GM21825 (cell line): ENCODE data around the gene MYL5.
A peak's percentile ranks its signal among the peaks of the same experiment; 100 is the strongest.
"Not testable (repeated sequence)": the region's sequence is repeated elsewhere in the genome, so short reads cannot be mapped to it uniquely, and the experiment has no call there.

Experiments
- ATAC-seq: cut with Tn5 transposase; IDR thresholded peaks from one replicate; pipeline ENCODE4 v1.9.1; 2021; ENCODE audit warnings: mild to moderate bottlenecking, moderate library complexity; ENCODE audit not compliant: unreplicated experiment

Gene MYL5, protein sequence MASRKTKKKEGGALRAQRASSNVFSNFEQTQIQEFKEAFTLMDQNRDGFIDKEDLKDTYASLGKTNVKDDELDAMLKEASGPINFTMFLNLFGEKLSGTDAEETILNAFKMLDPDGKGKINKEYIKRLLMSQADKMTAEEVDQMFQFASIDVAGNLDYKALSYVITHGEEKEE

DNA sequence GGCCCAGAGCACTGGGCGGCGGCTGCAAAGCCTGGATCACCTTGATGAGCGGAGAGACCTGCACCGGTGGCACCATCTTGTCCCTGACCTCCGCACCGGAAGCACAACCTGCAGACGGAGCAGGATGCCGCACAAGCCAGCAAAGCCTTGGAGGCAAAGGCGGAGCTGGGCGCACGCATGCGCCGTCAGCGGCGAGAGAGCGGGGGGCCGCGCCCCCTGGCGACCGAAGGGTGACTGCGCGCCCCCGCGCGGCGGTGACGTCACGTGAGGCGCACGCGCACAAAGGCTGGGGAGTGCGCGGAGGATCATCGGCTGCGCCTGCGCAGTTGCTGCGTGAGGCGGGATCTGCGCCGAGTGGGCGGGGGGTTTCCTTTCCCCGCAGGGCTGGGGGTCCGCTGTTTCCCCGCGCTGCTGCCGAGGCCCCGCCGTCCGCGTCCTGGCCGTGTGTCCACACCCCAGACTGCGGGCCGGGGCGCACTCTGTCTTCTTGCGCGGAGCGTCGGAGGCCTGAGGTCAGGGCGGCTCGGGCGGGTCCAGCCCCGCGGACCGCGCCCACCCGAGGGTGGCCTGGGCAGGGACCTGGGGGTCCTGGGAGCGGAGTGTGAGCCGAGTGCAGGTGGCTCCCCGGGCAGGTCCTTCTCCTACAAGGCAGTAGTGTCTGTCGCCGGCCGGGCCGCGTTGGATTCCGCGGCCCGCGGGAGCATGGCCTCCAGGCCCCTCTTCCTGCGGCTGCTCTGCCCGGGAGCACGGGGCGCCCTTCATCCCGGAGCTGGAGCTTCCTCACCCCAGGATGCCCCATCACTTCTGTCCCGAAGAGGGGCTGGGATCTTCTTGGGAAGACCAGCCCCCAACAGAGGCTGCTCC is at the start of gene MYL5, which contains the start of gene ATP5ME:
MYL5 (plus strand) TSS at position 371 of the 864 bp plus-strand sequence. CDS start 3,485 bp downstream, outside the sequence.
ATP5ME (minus strand) TSS at position 105 of the 864 bp plus-strand sequence; CDS start at position 76, 29 bp downstream.
- ATAC-seq = peak; percentile 61

DNA sequence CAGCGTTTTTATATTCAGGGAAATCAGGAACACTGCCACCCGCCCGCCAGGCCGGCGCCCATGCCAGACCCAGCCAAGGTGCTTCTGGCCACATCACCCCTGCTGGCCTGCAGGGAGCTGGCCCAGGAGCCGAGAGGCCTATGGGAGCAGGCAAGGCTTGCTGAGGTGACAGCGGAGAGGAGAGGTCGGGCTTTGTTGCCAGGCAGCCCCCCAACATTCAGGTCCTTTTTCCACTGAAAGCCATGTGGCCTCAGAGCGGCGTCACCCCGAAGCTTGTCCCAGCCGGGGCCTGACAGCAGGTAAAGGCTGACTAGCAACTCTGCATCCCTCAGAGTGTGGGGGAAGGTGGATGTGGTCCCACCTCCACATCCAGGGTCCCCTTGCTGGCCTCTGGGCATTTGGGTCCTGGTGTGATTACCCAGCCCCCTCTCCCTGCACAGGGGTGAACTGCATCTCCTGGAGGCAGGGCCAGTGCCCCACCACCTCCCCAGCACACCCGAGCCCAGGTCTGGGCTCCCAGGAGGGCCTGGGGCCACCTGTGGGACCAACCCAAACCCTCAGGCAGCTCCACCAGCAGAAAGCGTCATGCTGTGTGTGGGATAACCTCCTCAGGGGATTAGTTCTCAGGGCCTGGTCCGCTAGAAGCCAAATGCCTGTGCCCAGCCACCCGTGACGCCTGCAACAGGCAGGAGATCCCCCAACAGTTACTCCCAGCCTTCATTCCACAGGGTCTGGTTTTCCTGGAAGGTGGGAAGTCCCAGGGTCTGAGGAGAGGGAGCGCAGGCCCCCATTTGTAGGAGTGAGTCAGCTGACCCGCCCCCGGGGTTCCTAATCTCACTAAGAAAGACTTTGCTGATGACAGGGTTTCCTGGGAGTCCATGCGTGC is 49.4 kb upstream of the MYL5 start, which contains the start of gene PDE6B:
PDE6B (plus strand) TSS at position 869 of the 886 bp plus-strand sequence. CDS start 54 bp downstream, outside the sequence.
- no peak for ATAC-seq

DNA sequence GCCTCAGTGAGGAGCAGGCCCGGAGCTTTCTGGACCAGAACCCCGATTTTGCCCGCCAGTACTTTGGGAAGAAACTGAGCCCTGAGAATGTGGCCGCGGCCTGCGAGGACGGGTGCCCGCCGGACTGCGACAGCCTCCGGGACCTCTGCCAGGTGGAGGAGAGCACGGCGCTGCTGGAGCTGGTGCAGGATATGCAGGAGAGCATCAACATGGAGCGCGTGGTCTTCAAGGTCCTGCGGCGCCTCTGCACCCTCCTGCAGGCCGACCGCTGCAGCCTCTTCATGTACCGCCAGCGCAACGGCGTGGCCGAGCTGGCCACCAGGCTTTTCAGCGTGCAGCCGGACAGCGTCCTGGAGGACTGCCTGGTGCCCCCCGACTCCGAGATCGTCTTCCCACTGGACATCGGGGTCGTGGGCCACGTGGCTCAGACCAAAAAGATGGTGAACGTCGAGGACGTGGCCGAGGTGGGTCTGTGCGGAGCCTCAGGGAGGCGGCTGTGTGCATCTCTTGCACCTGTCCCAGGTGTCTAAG is 48.6 kb upstream of the MYL5 start:
- no peak for ATAC-seq

DNA sequence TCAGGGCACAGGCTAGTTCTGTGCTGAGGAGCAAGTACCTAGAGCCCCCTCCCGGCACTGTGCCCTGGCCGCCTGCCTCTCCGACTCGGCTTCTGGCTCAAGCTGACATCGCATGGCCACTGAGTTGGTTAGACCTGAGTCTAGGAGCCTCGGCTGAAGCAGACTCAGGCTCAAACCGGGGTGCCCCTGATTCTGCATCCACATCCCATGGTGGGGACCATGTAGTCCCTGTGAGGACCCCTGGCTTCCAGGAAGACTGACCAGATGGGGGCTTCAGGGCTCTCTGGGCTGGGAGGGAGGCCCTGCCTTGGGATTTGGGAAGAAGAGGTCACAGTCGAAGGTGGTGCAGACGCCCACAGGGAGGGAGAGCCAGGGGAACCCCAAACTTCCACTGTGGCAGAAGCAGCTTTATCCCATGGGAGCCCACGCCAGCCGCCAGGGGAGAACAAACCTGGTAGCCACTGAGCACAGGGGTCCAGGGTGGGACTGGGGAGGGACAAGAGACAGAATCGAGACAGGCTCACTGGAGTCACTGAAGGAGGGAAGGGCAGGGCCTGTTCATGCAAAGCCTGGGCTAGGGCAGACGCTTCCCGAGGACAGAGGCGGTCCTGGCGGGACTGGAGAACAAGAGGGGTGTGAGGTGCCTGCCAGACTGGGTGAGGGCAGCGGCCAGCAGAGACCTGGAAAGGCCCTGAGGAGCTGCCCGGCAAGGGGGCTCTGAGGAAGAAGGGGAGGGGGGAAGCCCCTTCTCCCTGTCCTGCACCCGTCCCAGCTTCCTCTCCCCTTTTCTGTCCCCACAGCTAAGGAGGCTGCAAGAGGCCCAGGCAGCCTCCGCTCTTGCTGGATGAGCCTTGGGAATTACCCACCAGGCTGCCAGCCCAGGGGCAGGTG is 47.9 kb upstream of the MYL5 start:
- ATAC-seq = no peak

DNA sequence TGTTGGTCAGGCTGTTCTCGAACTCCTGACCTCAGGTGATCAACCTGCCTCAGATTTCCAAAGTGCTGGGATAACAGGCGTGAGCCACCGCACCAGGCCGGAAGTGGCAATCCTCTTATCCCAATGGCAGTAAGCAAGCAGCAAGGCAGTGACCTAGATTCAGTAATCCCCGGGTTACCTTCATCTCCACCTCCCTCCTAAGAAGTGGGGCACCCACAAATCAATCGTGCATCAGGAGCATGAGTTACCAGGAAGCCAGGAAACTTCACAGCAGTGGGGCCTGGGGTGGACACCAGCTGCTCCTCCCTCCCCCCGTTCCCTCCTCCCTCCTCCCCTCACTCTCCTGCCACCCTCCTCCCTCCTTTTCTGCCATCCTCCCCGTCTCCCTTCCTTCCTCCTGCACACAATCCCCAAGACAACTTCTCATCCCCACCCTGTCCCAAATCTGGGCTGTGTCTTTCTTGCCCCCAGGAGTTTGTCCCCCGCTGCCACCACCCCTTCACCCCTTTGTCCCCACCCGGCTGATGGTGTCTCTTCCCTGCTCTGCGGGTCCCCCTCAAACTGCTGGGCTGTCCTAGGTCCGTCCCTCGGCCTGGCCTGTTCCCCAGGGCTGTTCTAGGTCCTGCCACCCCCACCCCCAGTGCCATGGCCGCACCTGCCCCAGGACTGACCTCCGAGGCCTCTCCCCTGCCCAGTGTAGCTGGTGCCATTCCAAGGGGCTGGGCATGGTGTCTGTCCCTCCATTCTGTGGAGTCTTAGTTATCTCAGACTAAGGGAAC is 46.8 kb upstream of the MYL5 start:
- no peak for ATAC-seq

DNA sequence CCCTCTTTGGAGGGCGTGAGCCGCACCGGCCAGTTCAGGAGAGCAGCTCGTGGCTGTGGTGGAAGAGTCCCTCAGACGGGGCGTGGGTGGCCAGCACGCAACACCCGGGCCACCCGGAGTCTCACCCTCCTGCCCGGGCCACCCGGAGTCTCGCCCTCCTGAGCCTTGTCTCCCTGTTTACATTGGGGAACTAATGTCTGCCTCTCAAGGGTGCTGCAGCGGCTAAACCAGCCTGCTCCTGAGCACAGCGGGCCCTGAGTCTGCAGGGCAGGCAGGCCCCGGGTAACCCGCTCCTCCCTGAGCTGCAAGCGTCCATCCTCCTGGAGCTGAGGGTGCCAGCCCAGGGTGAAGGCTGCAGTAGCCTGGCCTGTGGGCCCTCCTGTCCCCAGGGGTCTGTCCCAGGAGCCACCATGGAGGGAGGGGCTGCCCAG is 46.0 kb upstream of the MYL5 start:
- no peak for ATAC-seq

DNA sequence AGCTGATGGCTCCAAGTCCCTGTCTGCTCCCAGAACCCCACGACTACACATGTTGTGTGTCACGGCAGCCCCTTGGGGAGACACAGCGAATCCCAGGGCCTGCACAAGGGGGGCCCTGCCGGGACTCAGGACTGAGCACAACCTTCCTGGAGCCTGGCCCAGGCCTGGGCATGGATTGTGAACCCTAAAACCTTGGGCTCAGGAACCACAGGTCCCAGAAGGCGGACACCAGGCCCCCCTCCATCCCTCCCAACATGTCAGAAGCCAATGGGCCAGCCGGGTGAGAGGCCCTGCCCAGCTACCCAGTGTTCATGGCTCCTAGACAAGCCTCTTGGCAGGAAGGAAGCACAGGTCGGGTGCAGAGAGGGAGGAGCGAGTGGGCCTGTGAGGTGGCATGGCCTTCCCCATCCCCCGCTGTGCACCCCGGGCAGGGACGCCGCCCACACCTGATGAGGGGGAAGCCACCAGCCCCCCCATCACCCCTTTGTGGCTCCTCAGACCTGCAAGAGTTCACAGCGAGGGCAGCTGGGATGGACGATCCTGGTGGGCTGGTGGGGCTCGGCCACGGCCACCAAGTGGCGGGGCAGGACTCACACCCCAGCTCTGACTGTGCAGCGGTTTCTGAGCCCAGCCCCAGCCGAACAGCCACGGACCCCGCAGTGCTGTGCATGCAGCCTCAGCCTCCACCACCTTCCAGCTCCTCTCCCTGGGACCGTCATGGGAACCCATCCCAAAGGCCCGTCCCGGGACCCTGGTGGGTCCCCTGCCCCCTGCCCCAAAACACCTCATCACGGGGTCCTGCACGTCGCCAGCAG is 45.3 kb upstream of the MYL5 start:
- no peak for ATAC-seq

DNA sequence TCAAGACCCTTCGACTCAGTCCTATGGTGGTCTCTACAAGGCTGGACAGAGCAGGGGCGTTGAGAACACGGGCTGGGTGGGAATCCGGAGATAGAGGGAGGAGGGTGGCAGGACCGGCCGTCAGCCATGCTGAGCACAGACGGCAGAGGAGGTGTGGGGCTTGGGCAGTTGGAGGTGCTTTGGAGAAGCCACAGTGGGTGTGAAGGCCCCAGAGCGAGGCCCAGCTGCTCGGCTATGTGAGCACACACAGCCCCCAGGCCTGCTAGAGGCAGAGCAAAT is 44.8 kb upstream of the MYL5 start:
- ATAC-seq = no peak

DNA sequence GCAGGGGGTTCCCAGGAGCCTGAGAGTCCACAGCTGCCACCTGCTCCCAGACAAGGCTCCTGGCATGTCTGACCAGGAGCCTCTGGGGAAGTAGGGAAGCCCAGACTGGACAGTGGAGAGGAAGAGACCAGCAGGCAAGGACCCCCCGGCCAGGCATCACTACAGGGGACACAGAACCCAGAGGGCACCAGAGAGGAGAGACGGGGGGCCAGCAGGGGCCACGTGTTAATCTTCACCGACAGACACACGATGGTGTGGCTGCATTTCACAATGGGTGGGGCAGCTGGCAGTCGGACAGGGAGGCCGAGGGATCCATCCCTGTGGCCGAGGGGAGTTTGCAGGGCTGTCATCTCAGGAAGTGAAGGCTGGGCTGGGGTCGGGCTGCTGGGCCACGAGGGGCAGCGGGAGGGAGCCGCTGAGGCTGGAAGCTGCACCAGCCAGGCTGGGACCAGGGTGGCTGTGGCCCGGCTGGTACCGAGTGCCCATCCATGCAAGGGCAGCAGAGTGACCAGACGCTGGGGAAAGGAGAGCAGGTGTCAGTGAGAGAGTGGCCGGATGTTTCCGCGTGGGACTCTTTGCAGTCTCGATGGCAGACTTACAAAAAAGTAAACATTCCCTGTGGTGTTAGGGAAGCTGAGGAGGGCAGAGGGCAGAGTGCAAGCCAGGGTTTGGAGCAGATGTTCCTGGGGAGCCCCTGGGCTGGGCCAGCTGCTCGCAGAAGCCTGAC is 44.3 kb upstream of the MYL5 start:
- ATAC-seq = no peak

DNA sequence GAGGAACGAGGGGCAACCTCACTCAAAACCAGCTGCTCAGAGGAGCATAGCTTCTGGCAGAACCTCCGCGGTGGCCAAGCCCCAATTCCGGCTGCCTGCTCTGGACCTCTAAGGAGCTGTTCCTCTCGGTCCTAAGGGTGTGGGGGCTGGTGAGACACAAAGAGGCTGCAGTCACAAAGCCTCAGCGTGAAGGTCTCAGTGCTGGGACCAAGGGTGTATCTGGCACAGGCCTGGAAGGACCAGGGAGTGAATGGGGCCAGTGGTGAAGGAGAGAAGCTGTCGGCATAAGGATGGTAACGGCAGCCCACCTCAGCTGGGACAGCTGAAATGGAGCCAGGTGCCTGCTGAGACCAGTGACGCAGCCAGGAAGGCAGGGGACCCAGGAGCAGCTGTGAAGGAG is 43.7 kb upstream of the MYL5 start:
- no peak for ATAC-seq

DNA sequence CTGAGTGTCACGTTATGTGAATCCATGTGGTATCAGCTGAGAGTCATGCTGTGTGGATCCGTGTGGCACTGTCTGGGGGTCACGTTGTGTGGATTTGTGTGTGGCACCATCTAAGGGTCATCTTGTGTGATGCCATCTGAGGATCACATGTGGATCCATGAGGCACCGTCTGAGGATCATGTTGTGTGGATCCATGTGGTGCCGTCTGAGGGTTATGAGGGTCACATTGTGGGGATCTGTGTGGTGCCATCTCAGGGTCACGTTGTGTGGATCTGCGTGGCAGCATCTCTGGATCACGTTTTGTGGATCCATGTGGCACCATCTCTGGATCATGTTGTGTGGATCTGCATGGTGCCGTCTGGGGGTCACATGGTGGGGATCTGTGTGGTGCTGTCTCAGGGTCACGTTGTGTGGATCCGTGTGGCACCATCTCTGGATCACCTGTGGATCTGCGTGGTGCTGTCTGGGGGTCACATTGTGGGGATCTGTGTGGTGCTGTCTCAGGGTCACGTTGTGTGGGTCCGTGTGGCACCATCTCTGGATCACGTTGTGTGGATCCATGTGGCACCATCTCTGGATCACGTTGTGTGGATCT is 42.0 kb upstream of the MYL5 start:
- no peak for ATAC-seq

DNA sequence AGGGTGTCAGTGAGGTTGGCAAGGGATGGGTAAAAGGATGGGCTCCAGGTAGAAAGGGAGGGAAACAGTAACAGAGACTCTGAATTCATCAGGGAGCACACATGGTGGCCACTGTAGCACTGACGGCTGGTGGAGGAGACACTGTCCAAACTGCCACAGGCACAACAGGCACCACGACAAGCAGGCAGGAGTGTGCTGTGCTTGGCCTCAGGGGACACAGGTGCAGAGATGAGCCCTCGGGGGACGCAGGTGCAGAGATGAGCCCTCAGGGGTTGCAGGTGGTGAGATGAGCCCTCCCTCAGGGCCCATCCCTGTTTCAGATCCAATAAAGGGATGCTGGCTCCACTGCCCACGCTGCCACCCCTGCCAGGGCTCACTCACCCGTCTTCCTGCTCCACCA is 41.4 kb upstream of the MYL5 start:
- ATAC-seq = no peak

DNA sequence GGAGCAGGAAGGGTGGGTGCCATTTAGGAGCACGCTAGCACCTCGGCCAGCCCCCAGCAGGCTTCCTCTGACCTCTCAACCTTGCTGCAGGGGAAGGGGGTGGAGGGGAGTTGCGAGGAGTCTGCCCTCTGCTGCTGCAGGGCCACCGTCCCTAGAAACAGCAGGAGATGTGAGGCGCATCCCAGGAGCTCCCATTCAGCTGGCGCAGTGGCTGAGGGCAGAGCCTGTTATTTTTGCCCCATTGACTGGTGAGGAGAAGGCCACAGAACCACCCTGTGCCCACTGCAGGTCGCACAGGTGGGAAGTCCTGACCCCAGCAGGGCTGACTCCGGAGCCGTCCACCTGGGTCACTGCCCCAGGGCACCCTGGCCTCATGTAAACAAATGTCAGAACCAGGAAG is 40.9 kb upstream of the MYL5 start:
- ATAC-seq = no peak

DNA sequence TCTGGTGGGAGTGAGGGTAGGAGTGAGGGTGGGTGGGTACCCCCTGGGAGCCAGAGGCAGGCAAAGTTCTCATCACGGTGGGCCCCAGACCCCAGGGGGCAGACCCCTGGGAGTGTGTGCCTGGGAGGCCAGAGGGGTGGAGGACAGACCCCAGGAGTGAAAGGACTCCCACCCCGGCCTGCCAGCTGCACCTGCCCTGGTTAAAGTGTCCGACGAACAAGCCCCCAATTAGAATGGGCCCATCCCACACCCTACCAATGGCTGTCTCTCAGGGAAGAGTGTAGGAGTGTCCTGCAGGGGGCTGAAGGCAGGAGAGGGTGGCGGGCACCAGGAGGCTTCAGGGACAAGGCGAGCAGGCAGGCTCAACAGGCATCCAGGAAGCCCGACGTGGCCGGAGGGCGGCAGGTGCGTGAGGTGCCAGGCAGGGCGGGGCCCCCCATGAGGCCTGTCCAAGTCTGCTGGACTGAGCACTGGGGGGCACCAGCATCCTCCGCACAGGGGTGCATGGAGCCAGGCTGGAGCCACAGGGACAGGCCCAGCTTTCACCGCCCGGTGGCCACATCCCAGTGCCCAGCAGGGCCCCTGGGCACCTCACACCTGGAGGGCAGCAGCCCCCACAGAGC is 40.3 kb upstream of the MYL5 start:
- ATAC-seq = no peak

DNA sequence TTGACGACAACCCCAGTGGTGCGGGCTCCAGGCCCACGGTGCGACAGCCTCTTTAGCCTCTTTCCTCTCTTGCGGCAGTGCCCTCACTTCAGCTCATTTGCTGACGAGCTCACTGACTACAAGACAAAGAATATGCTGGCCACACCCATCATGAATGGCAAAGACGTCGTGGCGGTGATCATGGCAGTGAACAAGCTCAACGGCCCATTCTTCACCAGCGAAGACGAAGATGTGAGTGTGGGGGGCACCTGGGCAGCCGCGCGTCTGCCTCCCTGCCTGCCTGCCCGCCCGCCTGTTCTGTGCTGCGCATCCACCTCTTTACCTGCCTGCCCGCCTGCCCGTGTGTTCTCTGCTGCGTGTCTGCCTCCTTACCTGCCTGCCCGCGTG is 39.8 kb upstream of the MYL5 start:
- no peak for ATAC-seq

DNA sequence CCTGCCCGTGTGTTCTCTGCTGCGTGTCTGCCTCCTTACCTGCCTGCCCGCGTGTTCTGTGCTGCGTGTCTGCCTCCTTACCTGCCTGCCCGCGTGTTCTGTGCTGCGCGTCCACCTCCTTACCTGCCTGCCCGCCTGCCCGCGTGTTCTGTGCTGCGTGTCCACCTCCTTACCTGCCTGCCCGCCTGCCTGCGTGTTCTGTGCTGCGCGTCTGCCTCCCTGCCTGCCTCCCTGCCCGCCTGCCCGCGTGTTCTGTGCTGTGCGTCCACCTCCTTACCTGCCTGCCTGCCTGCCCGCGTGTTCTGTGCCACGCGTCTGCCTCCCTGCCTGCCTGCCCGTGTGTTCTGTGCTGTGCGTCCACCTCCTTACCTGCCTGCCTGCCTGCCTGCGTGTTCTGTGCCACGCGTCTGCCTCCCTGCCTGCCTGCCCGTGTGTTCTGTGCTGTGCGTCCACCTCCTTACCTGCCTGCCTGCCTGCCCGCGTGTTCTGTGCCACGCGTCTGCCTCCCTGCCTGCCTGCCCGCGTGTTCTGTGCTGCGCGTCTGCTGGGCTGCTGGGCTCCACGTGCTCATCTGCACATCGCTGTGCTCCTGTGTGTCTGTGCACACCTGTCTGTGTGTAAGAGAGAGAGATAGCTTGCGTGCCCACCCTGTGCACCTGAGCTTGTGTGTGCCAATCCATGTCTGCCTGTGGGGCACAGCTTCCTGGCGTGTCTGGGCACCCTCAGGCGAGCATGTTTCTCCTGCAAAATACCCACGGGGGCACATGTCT is 39.1 kb upstream of the MYL5 start:
- not testable (repeated sequence) for ATAC-seq
